KG1 (cell line): ENCODE measurements around the gene PLEK2.
"Not testable (repeated sequence)": the region's sequence is repeated elsewhere in the genome, so short reads cannot be mapped to it uniquely, and the experiment has no call there.

Source experiments
- DNase-seq: peaks from one replicate; lab custom pipeline; 2025; lab: John Stamatoyannopoulos, UW

The PLEK2 gene

GRCh38 chr14:67358924-67359774 lies 52.8 kb downstream of the PLEK2 start:
- no peak for DNase-seq

GRCh38 chr14:67357969-67358354 lies 54.0 kb downstream of the PLEK2 start:
- DNase-seq: no peak

GRCh38 chr14:67357186-67357968 lies 54.6 kb downstream of the PLEK2 start:
- DNase-seq: no peak

- DNase-seq: no peak
Observed at GRCh38 chr14:67352055-67352454, 59.9 kb downstream of the PLEK2 start.

GRCh38 chr14:67345583-67345982 lies 66.4 kb downstream of the PLEK2 start:
- no peak for DNase-seq

GRCh38 chr14:67343601-67344230 lies 68.2 kb downstream of the PLEK2 start:
- no peak for DNase-seq

GRCh38 chr14:67341231-67341630 lies 70.7 kb downstream of the PLEK2 start:
- not testable (repeated sequence) for DNase-seq
